LNCaP clone FGC (cell line): ENCODE data around the gene MNDA.

Experiments
- DNase-seq: peaks from one replicate; pipeline ENCODE4 v3.0.0-alpha.2; 2011; ENCODE audit warnings: low read depth
- H3K4me3 ChIP-seq: 2 replicates; pipeline ENCODE4 v1.5.1; 2011; ENCODE audit warnings: mild to moderate bottlenecking, low read depth, low read length, control low read depth
- CTCF ChIP-seq: IDR thresholded peaks from 2 replicates; pipeline ENCODE4 v1.5.1; 2012; ENCODE audit warnings: mild to moderate bottlenecking; ENCODE audit not compliant: control insufficient read depth, insufficient read depth; ENCODE audit errors: extremely low read depth

Gene MNDA

GRCh38 chr1:158830904-158831507, at the start of gene MNDA:
TSS of gene MNDA (plus strand) at chr1:158831351. CDS start at chr1:158842154, 10,803 bp downstream.
- no peak within 1 kb of the TSS for H3K4me3 ChIP-seq
- no peak for TF ChIP-seq CTCF
- no peak for DNase-seq

- no peak for DNase-seq
- peak; percentile 53 for TF ChIP-seq CTCF
- H3K4me3 ChIP-seq = no peak overlapping the region
These were observed 37.5 kb upstream of the MNDA start for GRCh38 chr1:158793604-158794003.

- no peak overlapping the region for H3K4me3 ChIP-seq
- TF ChIP-seq CTCF = no peak
- no peak for DNase-seq
These were observed 36.9 kb upstream of the MNDA start for GRCh38 chr1:158794247-158794646.

GRCh38 chr1:158798531-158798930, 32.6 kb upstream of the MNDA start:
- DNase-seq = no peak
- TF ChIP-seq CTCF = peak; percentile 29; the same call in 1 of the 2 replicates
- H3K4me3 ChIP-seq = no peak overlapping the region

- no peak for TF ChIP-seq CTCF
- no peak for DNase-seq
- no peak overlapping the region for H3K4me3 ChIP-seq
These were observed 31.5 kb upstream of the MNDA start for GRCh38 chr1:158799689-158800088.

DNA sequence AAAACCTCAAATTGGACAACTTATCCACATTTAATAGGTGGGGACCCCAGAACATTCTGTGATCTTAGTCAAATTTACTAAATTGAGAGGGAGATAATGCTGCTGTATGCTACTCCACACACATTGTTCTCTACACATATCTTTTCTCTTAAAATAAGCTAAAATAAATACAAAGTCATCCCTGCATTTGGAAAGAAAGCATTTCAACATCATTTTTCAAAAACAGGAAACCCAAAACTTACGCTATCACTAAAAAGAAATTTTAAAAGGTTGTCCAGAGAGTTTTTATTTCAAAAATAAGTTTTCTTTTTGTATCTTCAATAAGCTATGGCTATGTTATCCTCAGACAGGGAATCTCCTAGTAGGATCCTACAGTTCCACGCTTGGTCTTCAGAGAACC, 30.6 kb upstream of the MNDA start:
- no peak overlapping the region for H3K4me3 ChIP-seq
- DNase-seq = no peak
- no peak for TF ChIP-seq CTCF

- TF ChIP-seq CTCF = no peak
- no peak overlapping the region for H3K4me3 ChIP-seq
- no peak for DNase-seq
These were observed 29.8 kb upstream of the MNDA start for GRCh38 chr1:158801396-158801795.
